ENCODE data around the gene RPS6KA4. TPM values are rescaled to one million over a fixed set of nuclear protein-coding genes. Genes with fewer than 3 reads are reported as not detected.
"Not testable (repeated sequence)": the region's sequence is repeated elsewhere in the genome, so short reads cannot be mapped to it uniquely, and the experiment has no call there.

Gene RPS6KA4
- total RNA-seq, 2 experiments from 2014 or later: 24.6 to 26.0 TPM

DNA sequence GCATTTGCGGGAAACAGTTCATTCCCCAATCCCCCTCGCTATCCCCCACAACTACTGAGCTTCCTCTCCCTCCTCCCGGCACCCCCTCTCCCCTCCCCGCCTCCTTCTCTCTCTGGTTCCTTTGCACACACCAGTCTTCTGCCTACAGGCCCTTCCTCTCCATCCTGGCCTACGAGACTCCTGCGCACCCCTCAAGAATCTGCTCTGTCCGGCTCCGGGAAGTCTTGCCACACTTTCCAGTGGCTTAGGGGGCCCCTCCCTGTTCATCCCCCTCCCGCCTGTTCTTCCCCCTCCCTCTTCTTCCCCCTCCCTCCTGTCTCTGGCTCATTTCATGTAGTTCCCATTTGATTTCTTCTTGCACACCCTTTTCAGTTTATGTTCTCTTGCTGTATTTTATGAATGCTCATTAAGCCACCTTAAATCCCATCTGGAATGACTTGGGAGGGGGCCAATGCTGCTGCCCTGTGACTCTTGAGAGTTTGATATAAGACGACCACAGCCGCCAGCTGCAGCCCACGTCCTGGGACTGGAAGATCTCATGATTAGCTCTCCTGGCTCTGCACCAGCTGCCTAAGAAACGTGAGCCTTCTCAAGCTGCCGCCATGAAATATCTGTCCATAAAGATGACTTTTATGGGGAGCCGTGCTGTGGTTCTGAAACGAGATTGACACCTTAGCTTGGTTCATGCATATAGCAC, 50.9 kb downstream of the RPS6KA4 start:
- intact Hi-C loops (cut with micrococcal nuclease): no loop called here
- H3K27ac Mint-ChIP-seq: no peak overlapping the region
- ChIA-PET POLR2A (no interaction called here), CTCF (interaction anchor here (2.6 kb wide), 1 partner anchor 39 kb away, joined by 9 read pairs; no protein-coding TSS in a partner anchor)
- ATAC-seq (no peak), DNase-seq (no peak)
- no peaks in the 10 kb centered on the region for H3K36me3 Mint-ChIP-seq (ENCODE audit: low read depth)
- no peak overlapping the region for H3K4me3 Mint-ChIP-seq
- H3K27me3 Mint-ChIP-seq: no peaks in the 10 kb centered on the region
- H3K9me3 Mint-ChIP-seq: no peaks in the 10 kb centered on the region
- TF ChIP-seq, protein P1, sequence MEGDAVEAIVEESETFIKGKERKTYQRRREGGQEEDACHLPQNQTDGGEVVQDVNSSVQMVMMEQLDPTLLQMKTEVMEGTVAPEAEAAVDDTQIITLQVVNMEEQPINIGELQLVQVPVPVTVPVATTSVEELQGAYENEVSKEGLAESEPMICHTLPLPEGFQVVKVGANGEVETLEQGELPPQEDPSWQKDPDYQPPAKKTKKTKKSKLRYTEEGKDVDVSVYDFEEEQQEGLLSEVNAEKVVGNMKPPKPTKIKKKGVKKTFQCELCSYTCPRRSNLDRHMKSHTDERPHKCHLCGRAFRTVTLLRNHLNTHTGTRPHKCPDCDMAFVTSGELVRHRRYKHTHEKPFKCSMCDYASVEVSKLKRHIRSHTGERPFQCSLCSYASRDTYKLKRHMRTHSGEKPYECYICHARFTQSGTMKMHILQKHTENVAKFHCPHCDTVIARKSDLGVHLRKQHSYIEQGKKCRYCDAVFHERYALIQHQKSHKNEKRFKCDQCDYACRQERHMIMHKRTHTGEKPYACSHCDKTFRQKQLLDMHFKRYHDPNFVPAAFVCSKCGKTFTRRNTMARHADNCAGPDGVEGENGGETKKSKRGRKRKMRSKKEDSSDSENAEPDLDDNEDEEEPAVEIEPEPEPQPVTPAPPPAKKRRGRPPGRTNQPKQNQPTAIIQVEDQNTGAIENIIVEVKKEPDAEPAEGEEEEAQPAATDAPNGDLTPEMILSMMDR (IDR thresholded peaks at IDR 0.05): no peak
- H3K4me1 Mint-ChIP-seq (ENCODE audit: low read depth): peaks cover 2% of the 10 kb centered on the region

- no peak for ATAC-seq
- Mint-ChIP-seq H3K27ac (no peak overlapping the region), H3K4me3 (no peak overlapping the region), H3K36me3 (ENCODE audit: low read depth) (no peaks in the 10 kb centered on the region), H3K27me3 (no peaks in the 10 kb centered on the region), H3K4me1 (ENCODE audit: low read depth) (peaks cover 7% of the 10 kb centered on the region), H3K9me3 (no peaks in the 10 kb centered on the region)
- ChIA-PET POLR2A (no interaction called here), CTCF (no interaction called here)
- TF ChIP-seq, protein P1 (IDR thresholded peaks at IDR 0.05): no peak
- no peak for DNase-seq
- intact Hi-C loops (cut with micrococcal nuclease): no loop called here
Measured at GRCh38 chr11:64410404-64410734, 51.4 kb downstream of the RPS6KA4 start.

DNA sequence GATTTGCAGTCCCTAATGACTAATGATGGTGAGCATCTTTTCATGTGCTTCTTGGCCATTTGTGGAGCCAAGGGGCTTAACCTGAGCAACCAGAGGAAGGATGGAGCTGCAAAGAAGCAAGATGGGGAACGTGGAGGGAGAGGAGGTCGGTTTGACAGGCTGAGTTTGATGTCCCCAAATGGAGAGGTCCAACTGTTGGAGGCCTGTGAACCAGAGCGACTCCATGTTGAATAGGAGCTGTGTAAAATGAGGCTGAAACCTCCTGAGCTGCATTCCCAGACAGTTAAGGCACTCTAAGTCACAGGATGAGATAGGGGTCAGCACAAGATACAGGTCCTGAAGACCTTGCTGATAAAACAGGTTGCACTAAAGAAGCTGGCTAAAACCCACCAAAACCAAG, 54.5 kb downstream of the RPS6KA4 start:
- Mint-ChIP-seq H3K4me3 (no peak overlapping the region), H3K27me3 (no peaks in the 10 kb centered on the region), H3K36me3 (ENCODE audit: low read depth) (no peaks in the 10 kb centered on the region), H3K4me1 (ENCODE audit: low read depth) (peaks cover 10% of the 10 kb centered on the region), H3K27ac (no peak overlapping the region), H3K9me3 (peaks cover 4% of the 10 kb centered on the region)
- no peak for ATAC-seq
- intact Hi-C loops (cut with micrococcal nuclease): no loop called here
- TF ChIP-seq, protein P1 (IDR thresholded peaks at IDR 0.05): no peak
- CTCF ChIA-PET: interaction anchor here (1.5 kb wide), 1 partner anchor 36 kb away, joined by 6 read pairs; no protein-coding TSS in a partner anchor
- no peak for DNase-seq
- POLR2A ChIA-PET: interaction anchor here (0.6 kb wide), 1 partner anchor 416 kb away, joined by 3 read pairs; no protein-coding TSS in a partner anchor

DNA sequence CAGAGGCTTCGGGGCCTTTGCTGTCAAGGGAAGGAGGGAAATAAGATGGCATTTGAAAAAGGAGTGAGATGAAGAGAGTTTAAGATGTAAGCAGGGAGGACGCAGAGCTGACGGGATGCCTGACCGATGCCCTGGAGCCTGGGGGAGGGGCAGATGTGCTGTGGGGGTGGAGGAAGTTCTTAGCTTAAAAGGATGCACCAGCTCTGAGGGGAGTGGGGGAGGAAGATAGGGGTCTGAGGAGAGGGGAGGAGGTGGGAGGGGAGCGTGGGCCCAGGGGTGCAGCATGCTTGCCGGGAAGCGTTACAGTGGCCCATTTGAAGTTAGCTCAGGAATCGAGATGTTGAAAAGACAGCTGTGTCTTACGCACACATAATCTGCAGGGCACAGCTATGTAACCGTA, 56.3 kb downstream of the RPS6KA4 start:
- DNase-seq (no peak), ATAC-seq (no peak)
- TF ChIP-seq, protein P1 (IDR thresholded peaks at IDR 0.05): no peak
- ChIA-PET CTCF (no interaction called here), POLR2A (no interaction called here)
- intact Hi-C loops (cut with micrococcal nuclease): no loop called here
- Mint-ChIP-seq H3K27ac (peak overlapping the region; percentile 10), H3K36me3 (ENCODE audit: low read depth) (no peaks in the 10 kb centered on the region), H3K9me3 (peaks cover 5% of the 10 kb centered on the region), H3K4me1 (ENCODE audit: low read depth) (peaks cover 10% of the 10 kb centered on the region), H3K27me3 (no peaks in the 10 kb centered on the region), H3K4me3 (no peak overlapping the region)

DNA sequence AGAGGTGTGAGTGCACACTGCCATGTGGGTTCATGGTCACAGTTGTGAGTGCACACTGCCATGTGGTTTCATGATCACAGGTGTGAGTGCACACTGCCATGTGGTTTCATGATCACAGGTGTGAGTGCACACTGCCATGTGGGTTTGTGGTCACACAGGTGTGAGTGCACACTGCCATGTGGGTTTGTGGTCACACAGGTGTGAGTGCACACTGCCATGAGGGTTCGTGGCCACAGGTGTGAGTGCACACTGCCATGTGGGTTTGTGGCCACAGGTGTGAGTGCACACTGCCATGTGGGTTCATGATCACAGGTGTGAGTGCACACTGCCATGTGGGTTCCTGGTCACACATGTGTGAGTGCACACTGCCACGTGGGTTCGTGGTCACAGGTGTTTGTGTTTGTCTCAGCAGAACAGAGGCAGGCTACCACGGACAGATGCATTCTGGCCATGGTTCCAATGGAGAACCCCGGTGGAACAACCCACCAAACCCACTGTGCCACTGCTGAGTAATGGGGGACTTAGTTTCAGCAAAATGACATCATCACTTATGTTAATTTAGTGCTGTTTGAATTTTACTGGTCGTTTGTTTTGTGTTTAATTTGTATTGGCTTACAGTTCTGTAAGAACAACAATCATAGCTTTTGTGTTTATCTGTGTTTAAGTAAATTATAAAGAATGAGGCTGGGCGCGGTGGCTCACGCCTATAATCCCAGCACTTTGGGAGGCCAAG, 57.2 kb downstream of the RPS6KA4 start:
- Mint-ChIP-seq H3K27me3 (no peaks in the 10 kb centered on the region), H3K36me3 (ENCODE audit: low read depth) (no peaks in the 10 kb centered on the region), H3K9me3 (peaks cover 5% of the 10 kb centered on the region), H3K4me1 (ENCODE audit: low read depth) (peaks cover 10% of the 10 kb centered on the region), H3K27ac (no peak overlapping the region), H3K4me3 (no peak overlapping the region)
- ChIA-PET POLR2A (no interaction called here), CTCF (no interaction called here)
- intact Hi-C loops (cut with micrococcal nuclease): no loop called here
- DNase-seq (peak; percentile 41), ATAC-seq (no peak)
- TF ChIP-seq, protein P1 (IDR thresholded peaks at IDR 0.05): no peak

GRCh38 chr11:64418233-64418632, 59.3 kb downstream of the RPS6KA4 start:
- H3K4me3 Mint-ChIP-seq; H3K27ac Mint-ChIP-seq; H3K36me3 Mint-ChIP-seq (ENCODE audit: low read depth); H3K9me3 Mint-ChIP-seq; POLR2A ChIA-PET; intact Hi-C loops (cut with micrococcal nuclease); H3K27me3 Mint-ChIP-seq: not testable (repeated sequence)
- peaks cover 10% of the 10 kb centered on the region for H3K4me1 Mint-ChIP-seq (ENCODE audit: low read depth)
- ATAC-seq: peak; percentile 49
- DNase-seq: peak; percentile 7
- CTCF ChIA-PET: interaction anchor here (4.0 kb wide), 1 partner anchor 31 kb away, joined by 19 read pairs; no protein-coding TSS in a partner anchor

All from activated CD8-positive, alpha-beta T cell treated with anti-CD3 and anti-CD28 coated beads for 36 hours (primary cell).